GM12874 (cell line): Measurements from ENCODE around the gene ACSM4.
A peak's percentile ranks its signal among the peaks of the same experiment; 100 is the strongest.

Source experiments
- CTCF ChIP-seq: IDR thresholded peaks from 2 replicates; pipeline ENCODE4 v1.5.1; 2011; ENCODE audit warnings: low read depth, mild to moderate bottlenecking, control low read depth, low read length, moderate library complexity; ENCODE audit not compliant: insufficient read depth

ACSM4 gene

GRCh38 chr12:7362734-7363133 lies 58.9 kb downstream of the ACSM4 start:
- TF ChIP-seq CTCF: no peak

GRCh38 chr12:7369274-7369729 lies 65.4 kb downstream of the ACSM4 start:
- no peak for TF ChIP-seq CTCF

GRCh38 chr12:7373226-7373625 lies 69.4 kb downstream of the ACSM4 start:
- TF ChIP-seq CTCF: no peak

GRCh38 chr12:7374423-7375144 lies 70.7 kb downstream of the ACSM4 start:
- peak; percentile 64 for TF ChIP-seq CTCF

- no peak for TF ChIP-seq CTCF
Observed at GRCh38 chr12:7375145-7375543, 71.3 kb downstream of the ACSM4 start.

GRCh38 chr12:7376196-7376595 lies 72.3 kb downstream of the ACSM4 start:
- TF ChIP-seq CTCF: no peak
